ENCODE results near the gene COA7.

- TF ChIP-seq CTCF (IDR thresholded peaks at IDR 0.05), result no peak
- no peak for TF ChIP-seq POLR2A (IDR thresholded peaks at IDR 0.05)
Measured at GRCh38 chr1:52657702-52658101, 40.4 kb downstream of the COA7 start.

Data from testis (tissue), 2 donors.